ENCODE measurements around the gene XYLT1.

DNA sequence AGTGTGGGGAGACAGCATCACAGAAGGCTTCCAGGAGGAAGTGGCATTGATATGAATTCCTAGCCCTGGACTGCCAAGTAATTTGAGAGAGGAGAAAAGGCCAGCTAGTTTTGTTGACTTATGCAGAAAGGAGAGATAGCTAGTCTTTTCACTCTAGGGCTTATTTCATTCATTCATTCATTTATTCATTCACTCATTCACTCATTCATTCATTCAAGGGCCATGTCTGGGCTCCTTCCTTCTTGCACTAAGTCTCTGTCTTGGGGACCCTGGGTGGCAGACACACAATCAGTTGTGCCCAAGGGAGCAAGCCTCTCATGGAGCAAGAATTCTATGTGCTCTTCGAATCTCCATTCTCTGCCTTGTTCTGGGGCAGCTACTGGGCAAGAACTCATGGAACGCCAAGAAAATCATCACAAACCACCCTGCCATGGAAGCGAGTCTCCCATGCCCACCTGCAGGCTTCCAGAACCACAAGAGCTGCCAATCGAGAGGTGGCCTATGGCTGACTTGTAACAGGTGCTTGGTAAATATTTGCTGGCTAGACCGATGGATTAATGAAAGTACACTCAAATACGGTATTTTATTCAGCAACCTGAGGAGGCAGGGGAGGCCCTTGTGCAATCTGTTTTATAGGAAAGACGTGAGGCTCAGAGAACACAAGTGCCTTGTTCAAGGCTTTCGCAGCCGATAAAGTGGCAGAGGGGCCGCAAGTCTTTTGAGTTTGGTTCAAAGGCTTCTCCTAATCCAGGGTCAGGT is 223.6 kb downstream of the XYLT1 start:
- TF ChIP-seq, protein P1, sequence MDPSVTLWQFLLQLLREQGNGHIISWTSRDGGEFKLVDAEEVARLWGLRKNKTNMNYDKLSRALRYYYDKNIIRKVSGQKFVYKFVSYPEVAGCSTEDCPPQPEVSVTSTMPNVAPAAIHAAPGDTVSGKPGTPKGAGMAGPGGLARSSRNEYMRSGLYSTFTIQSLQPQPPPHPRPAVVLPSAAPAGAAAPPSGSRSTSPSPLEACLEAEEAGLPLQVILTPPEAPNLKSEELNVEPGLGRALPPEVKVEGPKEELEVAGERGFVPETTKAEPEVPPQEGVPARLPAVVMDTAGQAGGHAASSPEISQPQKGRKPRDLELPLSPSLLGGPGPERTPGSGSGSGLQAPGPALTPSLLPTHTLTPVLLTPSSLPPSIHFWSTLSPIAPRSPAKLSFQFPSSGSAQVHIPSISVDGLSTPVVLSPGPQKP (IDR thresholded peaks at IDR 0.05; ENCODE audit: borderline replicate concordance, low read depth, low read length) = no peak
- TF ChIP-seq, protein P2, sequence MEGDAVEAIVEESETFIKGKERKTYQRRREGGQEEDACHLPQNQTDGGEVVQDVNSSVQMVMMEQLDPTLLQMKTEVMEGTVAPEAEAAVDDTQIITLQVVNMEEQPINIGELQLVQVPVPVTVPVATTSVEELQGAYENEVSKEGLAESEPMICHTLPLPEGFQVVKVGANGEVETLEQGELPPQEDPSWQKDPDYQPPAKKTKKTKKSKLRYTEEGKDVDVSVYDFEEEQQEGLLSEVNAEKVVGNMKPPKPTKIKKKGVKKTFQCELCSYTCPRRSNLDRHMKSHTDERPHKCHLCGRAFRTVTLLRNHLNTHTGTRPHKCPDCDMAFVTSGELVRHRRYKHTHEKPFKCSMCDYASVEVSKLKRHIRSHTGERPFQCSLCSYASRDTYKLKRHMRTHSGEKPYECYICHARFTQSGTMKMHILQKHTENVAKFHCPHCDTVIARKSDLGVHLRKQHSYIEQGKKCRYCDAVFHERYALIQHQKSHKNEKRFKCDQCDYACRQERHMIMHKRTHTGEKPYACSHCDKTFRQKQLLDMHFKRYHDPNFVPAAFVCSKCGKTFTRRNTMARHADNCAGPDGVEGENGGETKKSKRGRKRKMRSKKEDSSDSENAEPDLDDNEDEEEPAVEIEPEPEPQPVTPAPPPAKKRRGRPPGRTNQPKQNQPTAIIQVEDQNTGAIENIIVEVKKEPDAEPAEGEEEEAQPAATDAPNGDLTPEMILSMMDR (conservative IDR thresholded peaks at IDR 0.05; ENCODE audit: low read depth, low read length) = no peak
- TF ChIP-seq FOS (IDR thresholded peaks at IDR 0.05; ENCODE audit: low read depth, low read length) (no peak), RFX5 (IDR thresholded peaks at IDR 0.05; ENCODE audit: low read depth, low read length) (no peak), CEBPB (IDR thresholded peaks at IDR 0.05; ENCODE audit: low read depth, low read length) (no peak), POLR2A (IDR thresholded peaks at IDR 0.05; ENCODE audit: low read depth, low read length) (no peak), RCOR1 (IDR thresholded peaks at IDR 0.05; ENCODE audit: insufficient replicate concordance, low read length) (no peak), RAD21 (IDR thresholded peaks at IDR 0.05; ENCODE audit: low read length) (no peak), NFE2L2 (IDR thresholded peaks at IDR 0.05; ENCODE audit: low read depth, low read length) (no peak), BHLHE40 (IDR thresholded peaks at IDR 0.05; ENCODE audit: low read depth, low read length) (no peak), SMC3 (IDR thresholded peaks at IDR 0.05; ENCODE audit: low read depth, low read length) (no peak), MAFK (IDR thresholded peaks at IDR 0.05; ENCODE audit: low read depth, low read length) (no peak), MAZ (IDR thresholded peaks at IDR 0.05; ENCODE audit: borderline replicate concordance, low read depth, low read length) (no peak)
- TF ChIP-seq, protein P3, sequence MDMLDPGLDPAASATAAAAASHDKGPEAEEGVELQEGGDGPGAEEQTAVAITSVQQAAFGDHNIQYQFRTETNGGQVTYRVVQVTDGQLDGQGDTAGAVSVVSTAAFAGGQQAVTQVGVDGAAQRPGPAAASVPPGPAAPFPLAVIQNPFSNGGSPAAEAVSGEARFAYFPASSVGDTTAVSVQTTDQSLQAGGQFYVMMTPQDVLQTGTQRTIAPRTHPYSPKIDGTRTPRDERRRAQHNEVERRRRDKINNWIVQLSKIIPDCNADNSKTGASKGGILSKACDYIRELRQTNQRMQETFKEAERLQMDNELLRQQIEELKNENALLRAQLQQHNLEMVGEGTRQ (IDR thresholded peaks at IDR 0.05; ENCODE audit: low read depth, low read length) = no peak
